D721Med (cell line): ENCODE results near the gene ZNF511.

Experiments
- DNase-seq: peaks from one replicate; pipeline ENCODE4 v3.0.0; 2011; ENCODE audit warnings: low spot score; ENCODE audit not compliant: insufficient read length
- FAIRE-seq: peaks from 2 replicates; lab custom pipeline; 2011; peaks lifted over from hg19 to GRCh38; lab: Jason Lieb, UNC
- TF ChIP-seq, protein P1 (sequence below): IDR thresholded peaks from 2 replicates; pipeline ENCODE4 v1.5.1; 2012; ENCODE audit warnings: mild to moderate bottlenecking, control low read depth; ENCODE audit not compliant: insufficient read depth; ENCODE audit errors: missing control alignments

Gene ZNF511

DNA sequence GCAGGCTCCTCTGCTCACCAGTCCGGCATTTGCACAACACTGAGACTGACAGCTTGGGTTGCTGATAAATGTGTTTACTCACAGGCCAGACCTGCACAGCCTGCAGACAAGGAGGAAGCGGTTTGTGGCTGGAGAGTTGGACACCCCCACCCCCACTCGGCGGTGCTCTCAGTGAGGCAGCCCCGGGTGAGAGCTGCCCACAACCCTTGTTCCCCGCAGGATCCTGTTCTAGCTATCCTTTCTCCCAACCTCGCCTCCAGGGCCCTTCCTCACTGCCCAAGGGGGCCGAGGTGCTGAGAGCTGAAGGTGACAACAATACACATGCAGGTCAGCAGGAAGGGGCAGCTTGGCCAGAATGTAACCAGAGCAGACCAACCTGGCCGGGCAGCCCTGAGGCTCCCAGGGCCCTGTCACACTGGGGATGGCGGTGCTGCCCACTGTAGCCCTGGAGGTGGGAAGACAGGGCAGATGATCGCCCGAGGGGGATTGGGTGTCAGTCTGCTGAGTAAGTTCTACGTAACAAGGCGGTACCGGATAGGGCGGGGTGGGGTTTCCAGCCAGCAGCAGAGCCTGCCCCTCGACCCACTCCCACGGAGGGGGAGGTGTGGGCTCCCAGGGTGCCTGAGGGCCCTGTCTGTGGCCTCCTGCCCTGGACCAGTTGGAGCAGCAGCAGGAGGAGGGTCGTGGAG lies 30.0 kb upstream of the ZNF511 start:
- DNase-seq (no peak), FAIRE-seq (no peak)

DNA sequence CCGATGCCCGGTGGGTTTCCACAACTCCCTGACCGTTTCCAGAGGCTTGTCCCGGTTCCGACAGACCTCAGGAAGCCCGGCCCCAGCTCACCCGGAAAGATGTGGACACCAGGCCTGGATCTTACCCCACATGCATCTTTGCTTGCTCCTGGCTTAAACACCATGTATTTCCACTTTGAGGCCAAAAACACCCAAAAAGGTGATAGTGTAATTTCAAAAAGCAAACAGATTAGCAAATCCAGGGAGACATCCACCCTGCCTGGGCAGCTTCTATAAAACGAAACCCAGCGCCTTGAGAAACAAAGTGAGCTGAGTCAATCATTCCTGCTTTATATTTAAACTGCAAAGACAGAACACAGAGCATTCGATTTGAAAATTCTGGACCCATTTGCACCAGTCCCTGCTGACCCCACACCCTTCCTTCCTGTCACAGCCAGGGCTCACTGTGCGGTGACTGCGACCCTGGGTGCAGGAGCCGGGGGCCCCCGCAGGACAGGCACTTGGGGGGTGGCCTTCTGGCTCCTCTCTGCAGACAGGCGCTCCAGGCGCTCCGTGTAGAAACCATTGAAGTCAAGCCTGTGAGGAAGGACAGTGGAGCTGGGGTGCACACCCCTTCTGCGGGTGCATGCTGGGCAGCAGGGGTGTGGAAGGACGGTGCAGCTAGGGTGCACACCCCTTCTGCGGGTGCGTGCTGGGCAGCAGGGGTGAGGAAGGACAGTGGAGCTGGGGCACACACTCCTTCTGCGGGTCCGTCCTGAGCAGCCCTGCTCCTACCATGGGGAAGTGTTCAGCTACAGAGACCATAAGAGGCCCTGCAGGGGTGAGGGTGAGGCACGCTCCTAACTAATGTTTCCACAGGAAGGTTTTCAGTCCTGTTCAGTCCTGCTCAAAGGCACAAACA lies 29.1 kb upstream of the ZNF511 start:
- DNase-seq: no peak
- TF ChIP-seq, protein P1, sequence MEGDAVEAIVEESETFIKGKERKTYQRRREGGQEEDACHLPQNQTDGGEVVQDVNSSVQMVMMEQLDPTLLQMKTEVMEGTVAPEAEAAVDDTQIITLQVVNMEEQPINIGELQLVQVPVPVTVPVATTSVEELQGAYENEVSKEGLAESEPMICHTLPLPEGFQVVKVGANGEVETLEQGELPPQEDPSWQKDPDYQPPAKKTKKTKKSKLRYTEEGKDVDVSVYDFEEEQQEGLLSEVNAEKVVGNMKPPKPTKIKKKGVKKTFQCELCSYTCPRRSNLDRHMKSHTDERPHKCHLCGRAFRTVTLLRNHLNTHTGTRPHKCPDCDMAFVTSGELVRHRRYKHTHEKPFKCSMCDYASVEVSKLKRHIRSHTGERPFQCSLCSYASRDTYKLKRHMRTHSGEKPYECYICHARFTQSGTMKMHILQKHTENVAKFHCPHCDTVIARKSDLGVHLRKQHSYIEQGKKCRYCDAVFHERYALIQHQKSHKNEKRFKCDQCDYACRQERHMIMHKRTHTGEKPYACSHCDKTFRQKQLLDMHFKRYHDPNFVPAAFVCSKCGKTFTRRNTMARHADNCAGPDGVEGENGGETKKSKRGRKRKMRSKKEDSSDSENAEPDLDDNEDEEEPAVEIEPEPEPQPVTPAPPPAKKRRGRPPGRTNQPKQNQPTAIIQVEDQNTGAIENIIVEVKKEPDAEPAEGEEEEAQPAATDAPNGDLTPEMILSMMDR: no peak
- FAIRE-seq: no peak

More for the DNA sequence above, 30.0 kb upstream of the ZNF511 start:
- TF ChIP-seq, protein P1: no peak

DNA sequence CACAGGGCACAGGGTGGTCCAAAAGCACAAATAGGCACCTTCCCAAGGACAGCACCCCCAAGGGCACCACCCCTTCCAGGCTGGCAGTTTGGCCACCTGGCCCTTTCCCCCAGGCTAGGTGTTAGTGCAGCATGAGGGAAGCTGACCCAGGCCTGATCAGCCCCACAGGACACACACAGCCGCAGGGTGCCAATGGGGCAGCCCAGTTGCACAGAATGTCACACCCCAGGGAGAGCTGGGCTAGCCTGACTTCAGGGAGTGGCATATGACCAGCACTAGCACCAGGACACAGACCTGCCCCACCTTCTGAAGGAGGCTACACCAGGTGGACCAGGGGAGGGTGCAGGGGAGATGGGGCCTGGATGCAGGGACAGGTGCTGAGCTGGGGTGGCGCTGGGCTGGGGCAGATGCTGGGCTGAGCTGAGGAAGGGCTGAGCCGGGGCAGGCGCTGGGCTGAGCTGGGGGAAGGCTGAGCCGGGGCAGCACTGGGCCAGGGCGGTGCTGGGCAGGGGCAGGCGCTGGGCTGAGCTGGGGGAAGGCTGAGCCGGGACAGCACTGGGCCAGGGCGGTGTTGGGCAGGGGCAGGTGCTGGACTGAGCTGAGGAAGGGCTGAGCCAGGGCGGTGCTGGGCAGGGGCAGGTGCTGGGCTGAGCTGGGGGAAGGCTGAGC lies 28.2 kb upstream of the ZNF511 start:
- FAIRE-seq (no peak), DNase-seq (no peak)
- TF ChIP-seq, protein P1: no peak

DNA sequence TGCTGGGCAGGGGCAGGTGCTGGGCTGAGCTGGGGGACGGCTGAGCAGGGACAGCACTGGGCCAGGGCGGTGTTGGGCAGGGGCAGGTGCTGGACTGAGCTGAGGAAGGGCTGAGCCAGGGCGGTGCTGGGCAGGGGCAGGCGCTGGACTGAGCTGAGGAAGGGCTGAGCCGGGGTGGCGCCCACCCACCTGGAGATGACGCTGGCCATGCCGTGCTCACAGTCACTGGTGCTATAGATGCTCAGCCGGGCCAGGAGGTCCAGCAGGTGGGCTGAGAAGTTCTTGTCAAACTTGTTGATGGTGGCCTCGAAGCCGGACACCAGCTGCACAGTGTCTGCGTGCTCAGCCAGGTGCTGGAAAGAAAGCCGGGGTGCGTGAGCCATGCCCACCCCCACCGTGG lies 27.6 kb upstream of the ZNF511 start:
- TF ChIP-seq, protein P1: no peak
- DNase-seq (no peak), FAIRE-seq (no peak)

DNA sequence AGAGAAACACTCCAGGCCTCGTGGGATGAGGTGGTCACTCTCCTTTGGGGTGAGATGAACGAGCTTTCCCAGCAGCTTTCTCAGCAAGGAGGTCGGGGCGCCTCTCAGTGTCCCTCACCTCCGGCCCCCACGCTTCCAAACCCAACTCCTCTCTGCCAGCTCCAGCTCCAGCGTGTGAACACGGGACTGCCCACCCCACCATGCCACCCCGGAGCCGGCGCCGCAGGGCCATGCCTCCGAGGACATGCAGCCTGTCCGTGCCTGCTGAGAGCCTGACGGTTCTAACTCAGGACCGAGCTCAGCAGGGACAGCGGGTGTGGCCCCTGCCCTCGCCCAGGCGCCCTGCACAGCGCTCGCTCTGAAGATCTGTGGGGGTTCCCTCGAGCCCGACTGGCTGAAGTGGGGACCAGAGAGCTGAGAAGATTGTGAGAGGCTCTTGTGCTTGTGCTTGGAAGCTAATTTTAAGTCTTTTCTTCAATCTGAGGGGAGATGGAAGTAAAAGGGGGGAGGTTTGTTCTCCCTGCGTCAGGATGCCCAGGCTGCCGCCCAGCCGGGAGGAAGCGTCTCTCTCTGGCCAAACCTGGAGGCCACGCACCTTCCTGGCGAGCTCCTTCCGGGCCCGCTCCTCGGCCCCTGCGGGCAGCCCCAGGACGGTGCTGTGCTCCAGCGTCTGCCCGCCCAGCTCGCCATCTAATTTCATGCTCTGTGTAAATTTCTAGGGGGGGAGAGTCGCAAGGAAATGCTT lies 26.9 kb upstream of the ZNF511 start:
- TF ChIP-seq, protein P1: no peak
- FAIRE-seq (no peak), DNase-seq (no peak)

DNA sequence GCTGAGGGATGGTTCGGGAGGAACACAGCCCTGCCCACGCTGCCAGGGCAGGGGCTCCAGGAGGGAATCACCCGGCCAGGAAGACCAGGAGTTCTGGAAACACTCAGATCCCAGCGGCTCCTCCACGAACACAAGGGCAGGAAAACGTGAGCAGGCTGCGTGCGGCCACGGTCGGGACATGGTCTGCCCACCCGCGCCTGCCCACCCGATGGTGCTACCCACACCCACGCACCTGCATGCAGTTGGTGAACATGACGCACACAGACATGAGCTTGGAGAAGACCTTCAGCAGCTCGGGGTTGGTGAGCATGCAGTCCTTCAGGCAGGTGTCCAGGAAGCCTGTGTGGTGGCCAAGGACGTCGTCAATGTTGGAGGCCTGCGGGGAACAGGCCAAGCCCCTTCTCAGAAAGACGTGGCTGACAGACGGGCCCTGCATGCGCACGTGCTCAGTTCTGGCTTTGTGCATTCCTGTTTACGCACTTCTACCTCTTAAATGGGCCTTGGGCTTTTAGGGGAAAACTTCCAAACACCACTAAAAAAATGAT lies 25.8 kb upstream of the ZNF511 start:
- FAIRE-seq (no peak), DNase-seq (no peak)
- TF ChIP-seq, protein P1: no peak
